ENCODE data around the gene OTOA.
"Not testable (repeated sequence)": the region's sequence is repeated elsewhere in the genome, so short reads cannot be mapped to it uniquely, and the experiment has no call there.

OTOA gene

GRCh38 chr16:21722771-21723455 is 59.1 kb downstream of the OTOA start:
- no peak for DNase-seq (ENCODE audit: low spot score)

GRCh38 chr16:21723532-21723931 is 59.8 kb downstream of the OTOA start:
- DNase-seq (ENCODE audit: low spot score): no peak

GRCh38 chr16:21727344-21727743 is 63.6 kb downstream of the OTOA start:
- no peak for DNase-seq (ENCODE audit: low spot score)

GRCh38 chr16:21731233-21731632 is 67.5 kb downstream of the OTOA start:
- DNase-seq (ENCODE audit: low spot score): not testable (repeated sequence)

DNA sequence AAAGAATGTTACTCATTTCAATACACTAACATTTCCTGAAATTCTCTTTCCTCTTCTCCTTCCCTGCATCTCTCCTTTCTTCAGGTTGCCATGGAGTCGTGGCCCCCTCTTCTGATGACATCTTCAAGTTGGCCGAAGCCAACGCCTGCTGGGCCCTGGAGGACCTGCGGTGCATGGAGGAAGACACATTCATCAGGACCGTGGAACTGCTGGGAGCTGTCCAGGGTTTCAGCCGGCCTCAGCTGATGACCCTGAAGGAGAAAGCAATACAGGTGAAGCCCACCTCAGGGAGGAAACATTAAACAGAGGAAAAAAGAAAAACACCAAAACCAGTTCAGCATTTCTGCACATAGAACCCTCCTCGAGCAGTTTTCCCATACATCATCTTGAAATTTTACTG is 76.9 kb downstream of the OTOA start:
- DNase-seq (ENCODE audit: low spot score): not testable (repeated sequence)

- not testable (repeated sequence) for DNase-seq (ENCODE audit: low spot score)
These were observed 92.7 kb downstream of the OTOA start for GRCh38 chr16:21756192-21757079.

GRCh38 chr16:21757080-21757671 is 93.4 kb downstream of the OTOA start:
- DNase-seq (ENCODE audit: low spot score): not testable (repeated sequence)

GRCh38 chr16:21768280-21768679 is 104.5 kb downstream of the OTOA start:
- DNase-seq (ENCODE audit: low spot score): not testable (repeated sequence)

GRCh38 chr16:21768810-21769209 is 105.0 kb downstream of the OTOA start:
- not testable (repeated sequence) for DNase-seq (ENCODE audit: low spot score)

- DNase-seq (ENCODE audit: low spot score): not testable (repeated sequence)
These were observed 105.5 kb downstream of the OTOA start for GRCh38 chr16:21769284-21769683.

DNA sequence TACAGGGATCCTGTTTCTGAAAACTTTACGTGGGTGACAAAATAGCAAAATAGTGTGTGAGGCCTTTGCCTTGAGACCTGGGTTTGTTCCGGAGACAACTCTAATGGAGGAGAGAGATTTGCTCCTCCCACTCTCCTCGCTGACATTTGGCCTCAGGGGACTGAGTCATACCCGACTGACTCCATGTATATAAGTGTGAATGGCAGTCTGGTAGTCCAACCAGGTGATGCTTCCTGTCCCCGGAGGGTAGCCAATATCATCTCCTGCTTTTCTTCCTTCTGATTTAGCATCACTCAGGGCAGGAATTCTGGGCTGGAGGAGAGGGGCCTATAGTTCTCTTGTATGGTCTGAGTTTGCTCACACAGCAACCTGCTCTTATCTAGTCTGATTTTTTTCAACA is 106.8 kb downstream of the OTOA start:
- DNase-seq (ENCODE audit: low spot score): not testable (repeated sequence)

- DNase-seq (ENCODE audit: low spot score): not testable (repeated sequence)
These were observed 108.9 kb downstream of the OTOA start for GRCh38 chr16:21772547-21773206.

- not testable (repeated sequence) for DNase-seq (ENCODE audit: low spot score)
These were observed 109.4 kb downstream of the OTOA start for GRCh38 chr16:21773207-21773553.

DNA sequence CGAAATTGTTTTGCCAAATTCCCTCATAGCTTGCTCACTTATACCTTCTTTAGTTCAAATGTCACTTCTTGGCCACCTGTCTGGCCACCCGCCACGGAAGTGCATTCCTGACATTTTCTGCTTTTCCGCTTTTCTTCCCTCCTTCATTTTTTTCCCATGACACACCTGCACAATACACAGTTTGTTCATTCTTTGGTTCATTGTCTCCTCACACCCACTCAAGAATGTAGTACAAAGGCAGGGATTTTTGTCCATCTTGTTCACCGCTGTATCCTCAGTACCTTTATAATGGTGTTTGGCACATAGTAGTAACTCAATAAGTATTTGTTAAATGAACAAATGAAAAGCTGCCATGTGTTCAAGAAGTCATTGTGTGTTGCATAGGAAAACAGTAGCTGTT is 116.8 kb downstream of the OTOA start:
- not testable (repeated sequence) for DNase-seq (ENCODE audit: low spot score)

DNA sequence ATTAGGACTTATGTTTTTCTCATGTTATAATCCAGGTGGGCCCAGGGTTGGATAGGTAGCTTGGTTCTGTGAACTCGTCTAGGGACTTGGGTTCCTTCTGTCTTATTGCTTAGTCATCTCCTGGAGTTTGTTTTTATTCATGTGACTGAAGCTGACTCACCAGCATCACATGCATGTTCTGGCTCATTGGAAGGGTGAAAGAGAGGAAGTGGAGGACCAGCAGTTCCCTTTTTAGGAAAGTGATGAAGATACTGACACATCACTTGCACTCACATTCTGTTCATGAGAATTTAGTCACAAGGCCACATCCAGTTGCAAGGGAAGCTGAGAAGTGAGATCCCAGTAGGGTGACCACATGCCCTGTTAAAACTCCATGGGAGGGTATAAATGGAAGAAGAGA is 126.7 kb downstream of the OTOA start:
- DNase-seq (ENCODE audit: low spot score): not testable (repeated sequence)

DNA sequence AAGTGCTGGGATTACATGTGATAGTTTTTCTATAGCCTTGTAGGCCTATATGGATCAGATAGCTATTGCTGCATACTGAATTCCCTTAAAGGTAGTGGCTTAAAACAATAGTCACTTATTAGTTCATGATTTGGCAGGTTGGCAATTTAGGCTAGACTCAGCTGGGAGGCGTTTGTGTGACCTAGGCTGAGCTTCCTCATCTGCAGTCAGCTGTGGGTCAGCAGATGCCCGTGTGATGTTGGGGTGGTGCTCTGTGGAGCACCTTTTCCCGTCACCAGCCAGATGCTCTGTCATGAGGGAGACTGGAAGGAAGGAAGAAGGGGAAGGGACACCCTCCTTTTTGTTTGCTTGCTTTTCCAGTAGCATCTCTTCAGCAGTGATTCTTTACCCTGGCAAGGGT is 129.5 kb downstream of the OTOA start:
- not testable (repeated sequence) for DNase-seq (ENCODE audit: low spot score)

GRCh38 chr16:21798601-21799000 is 134.8 kb downstream of the OTOA start:
- DNase-seq (ENCODE audit: low spot score): not testable (repeated sequence)

DNA sequence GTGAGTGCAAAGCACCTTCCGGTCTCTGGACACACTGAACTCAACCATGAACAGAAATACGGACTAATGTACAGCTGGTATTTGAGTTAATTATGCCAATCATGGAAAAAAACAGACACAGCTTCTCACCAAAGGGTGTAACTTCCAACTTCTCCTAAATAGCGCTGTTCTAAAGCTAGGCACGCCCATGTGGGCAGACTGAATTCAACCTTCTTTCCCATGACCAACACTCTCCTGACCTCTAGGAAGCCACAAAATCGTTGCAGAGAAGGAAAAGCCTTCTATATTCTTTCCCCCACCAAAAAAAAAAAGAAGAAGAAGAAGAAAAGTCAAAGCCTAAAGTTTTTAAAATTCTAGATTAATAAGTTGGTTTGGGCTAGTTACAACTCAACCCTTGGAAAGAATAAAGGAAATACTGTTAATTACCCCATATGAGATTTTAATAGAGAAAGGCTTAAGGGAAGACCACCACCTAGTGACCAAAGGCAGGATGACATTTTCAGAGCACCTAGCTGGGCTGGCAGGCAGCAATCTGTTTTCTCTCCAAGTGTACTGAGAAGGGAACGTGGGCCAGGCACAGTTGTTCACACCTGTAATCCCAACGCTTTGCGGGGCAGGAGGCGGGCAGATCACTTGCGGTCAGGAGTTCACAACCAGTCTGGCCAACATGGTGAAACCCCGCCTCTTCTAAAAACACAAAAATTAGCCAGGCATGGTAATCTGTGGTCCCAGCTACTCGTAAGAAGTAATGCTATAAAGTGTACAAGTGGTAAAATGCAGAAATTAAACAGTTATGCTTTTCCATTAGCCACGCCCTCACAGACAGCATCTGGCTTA is 138.0 kb downstream of the OTOA start:
- not testable (repeated sequence) for DNase-seq (ENCODE audit: low spot score)

GRCh38 chr16:21802375-21802663 is 138.6 kb downstream of the OTOA start:
- DNase-seq (ENCODE audit: low spot score): not testable (repeated sequence)
